SHP77 (cell line): ENCODE measurements around the gene MSH4.
"Not testable (repeated sequence)": the region's sequence is repeated elsewhere in the genome, so short reads cannot be mapped to it uniquely, and the experiment has no call there.

ENCODE experiments used
- DNase-seq, 2 experiments: peaks; one replicate each; lab custom pipeline; 2025; lab: John Stamatoyannopoulos, UW

The MSH4 gene

GRCh38 chr1:75796376-75797272 lies at the start of gene MSH4:
Gene MSH4, plus strand, starts transcription at chr1:75796882. Its CDS starts 104 bp downstream, at chr1:75796986.
- DNase-seq = no peak

DNA sequence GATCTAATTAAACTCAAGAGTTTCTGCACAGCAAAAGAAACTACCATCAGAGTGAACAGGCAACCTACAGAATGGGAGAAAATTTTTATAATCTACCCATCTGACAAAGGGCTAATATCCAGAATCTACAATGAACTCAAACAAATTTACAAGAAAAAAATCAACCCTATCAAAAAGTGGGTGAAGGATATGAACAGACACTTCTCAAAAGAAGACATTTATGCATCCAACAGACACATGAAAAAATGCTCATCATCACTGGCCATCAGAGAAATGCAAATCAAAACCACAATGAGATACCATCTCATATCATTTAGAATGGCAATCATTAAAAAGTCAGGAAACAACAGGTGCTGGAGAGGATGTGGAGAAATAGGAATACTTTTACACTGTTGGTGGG lies 39.5 kb upstream of the MSH4 start:
- DNase-seq = not testable (repeated sequence)

DNA sequence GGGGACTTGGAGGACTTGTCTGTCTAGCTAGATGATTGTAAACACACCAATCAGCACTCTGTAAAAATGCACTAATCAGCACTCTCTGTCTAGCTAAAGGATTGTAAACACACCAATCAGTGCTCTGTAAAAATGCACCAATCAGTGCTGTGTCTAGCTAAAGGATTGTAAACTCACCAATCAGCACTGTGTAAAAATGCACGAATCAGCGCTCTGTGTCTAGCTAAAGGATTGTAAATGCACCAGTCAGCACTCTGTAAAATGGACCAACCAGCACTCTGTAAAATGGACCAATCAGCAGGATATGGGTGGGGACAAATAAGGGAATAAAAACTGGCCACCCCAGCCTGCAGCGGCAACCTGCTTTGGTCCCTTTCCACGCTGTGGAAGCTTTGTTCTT lies 38.1 kb upstream of the MSH4 start:
- not testable (repeated sequence) for DNase-seq

DNA sequence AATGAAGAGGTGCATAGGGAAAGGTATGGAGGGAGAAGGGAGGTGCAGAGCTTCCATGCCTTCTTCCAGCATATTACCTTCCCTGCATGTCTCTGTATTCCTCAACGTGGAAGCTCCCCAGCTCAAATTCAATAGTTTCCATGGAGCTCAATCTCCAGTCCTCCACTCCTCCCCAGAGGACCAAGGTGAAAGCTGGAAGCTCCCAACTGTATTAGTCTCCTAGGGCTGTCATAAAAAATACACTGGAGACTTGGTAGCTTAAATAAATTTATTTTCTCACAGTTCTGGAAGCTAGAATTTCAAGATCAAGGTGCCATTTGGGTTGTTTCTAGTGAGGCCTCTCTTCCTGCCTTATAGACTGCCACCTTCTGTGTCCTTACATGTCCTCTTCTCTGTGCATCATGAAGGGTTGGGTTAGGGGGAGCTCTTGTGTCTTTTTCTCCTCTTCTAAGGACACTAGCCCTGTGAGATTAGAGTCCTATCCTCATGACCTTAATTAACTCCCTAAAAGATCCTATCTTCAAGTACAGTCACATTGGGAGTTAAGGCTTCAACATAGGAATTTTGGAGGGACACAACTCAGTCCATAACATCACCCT lies 32.5 kb upstream of the MSH4 start:
- DNase-seq = no peak

GRCh38 chr1:75765697-75766355 lies 30.9 kb upstream of the MSH4 start:
- no peak for DNase-seq

- no peak for DNase-seq
Measured at GRCh38 chr1:75768016-75768415, 28.7 kb upstream of the MSH4 start.

DNA sequence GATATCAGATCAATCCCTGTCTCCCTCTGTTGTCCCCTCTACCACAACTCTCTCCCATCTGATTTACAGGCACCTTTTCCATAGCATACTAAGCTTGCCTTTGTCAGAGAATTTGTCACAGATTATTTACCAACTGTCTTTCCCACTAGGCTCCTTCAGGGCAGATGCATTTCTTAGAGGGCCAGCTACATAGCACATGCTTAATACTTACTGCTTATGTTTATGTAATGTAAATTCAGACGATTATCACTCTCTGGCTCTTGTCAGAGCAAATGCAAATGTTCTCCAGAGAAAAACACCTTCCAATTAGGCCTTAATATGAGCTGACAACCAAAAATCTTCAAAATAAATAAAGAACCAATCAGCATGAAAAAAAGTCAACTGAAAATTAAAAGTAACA lies 25.9 kb upstream of the MSH4 start:
- DNase-seq = no peak

GRCh38 chr1:75771978-75772377 lies 24.7 kb upstream of the MSH4 start:
- DNase-seq = no peak

DNA sequence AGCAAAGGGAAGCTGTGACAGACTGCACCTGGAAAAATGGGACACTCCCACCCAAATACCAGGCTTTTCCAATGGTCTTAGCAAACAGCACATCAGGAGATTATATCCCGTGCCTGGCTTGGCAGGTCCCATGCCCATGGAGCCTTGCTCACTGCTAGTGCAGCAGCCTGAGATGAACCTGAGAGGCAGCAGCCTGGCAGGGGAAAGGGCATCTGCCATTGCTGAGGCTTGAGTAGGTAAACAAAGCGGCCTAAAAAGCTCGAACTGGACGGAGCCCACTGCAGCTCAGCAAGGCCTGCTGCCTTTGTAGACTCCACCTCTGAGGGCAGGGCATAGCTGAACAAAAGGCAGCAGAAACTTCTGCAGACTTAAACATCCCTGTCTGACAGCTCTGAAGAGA lies 18.9 kb upstream of the MSH4 start:
- not testable (repeated sequence) for DNase-seq

DNA sequence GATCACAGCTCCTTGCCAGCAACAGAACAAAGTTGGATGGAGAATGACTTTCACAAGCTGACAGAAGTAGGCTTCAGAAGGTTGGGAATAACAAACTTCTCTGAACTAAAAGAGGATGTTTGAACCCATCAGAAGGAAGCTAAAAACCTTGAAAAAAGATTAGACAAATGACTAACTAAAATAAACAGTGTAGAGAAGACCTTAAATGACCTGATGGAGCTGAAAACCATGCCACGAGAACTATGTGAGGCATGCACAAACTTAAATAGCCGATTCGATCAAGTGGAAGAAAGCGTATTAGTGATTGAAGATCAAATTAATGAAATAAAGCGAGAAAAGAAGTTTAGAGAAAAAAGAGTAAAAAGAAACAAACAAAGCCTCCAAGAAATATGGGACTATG lies 18.0 kb upstream of the MSH4 start:
- DNase-seq = not testable (repeated sequence)

- not testable (repeated sequence) for DNase-seq
Measured at GRCh38 chr1:75780183-75780582, 16.5 kb upstream of the MSH4 start.

- DNase-seq = not testable (repeated sequence)
Measured at GRCh38 chr1:75783920-75784319, 12.8 kb upstream of the MSH4 start.

DNA sequence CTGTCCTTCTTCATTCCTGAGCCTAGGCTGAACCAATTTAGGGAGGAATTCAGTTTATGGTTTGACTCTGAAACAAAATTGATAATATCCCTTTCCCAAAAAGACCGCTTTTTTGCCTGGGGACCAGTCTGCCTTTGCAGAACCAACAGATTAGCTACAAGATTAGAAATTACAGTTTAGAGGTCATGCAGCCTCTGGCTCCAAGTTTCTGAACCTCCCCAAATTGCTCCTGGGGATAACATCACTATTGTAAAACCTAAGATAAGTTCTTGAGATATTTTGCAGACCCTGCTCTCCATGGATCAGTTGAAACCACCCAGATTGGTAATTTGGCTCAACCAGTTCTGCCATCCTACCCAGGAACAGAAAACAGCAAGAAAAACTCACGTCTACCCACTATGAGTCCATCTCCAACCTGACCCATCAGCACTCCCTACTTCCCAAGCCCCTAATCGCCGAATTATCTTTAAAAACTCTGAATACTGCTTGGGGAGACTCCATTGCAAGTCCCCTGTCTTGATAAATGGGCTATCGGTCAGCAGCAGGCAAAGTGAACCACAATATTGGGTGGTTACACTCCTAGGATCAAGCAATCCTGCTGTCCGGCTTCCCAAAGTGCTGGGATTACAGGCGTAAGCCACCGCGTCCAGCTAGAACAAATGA lies 11.2 kb upstream of the MSH4 start:
- DNase-seq = no peak

DNA sequence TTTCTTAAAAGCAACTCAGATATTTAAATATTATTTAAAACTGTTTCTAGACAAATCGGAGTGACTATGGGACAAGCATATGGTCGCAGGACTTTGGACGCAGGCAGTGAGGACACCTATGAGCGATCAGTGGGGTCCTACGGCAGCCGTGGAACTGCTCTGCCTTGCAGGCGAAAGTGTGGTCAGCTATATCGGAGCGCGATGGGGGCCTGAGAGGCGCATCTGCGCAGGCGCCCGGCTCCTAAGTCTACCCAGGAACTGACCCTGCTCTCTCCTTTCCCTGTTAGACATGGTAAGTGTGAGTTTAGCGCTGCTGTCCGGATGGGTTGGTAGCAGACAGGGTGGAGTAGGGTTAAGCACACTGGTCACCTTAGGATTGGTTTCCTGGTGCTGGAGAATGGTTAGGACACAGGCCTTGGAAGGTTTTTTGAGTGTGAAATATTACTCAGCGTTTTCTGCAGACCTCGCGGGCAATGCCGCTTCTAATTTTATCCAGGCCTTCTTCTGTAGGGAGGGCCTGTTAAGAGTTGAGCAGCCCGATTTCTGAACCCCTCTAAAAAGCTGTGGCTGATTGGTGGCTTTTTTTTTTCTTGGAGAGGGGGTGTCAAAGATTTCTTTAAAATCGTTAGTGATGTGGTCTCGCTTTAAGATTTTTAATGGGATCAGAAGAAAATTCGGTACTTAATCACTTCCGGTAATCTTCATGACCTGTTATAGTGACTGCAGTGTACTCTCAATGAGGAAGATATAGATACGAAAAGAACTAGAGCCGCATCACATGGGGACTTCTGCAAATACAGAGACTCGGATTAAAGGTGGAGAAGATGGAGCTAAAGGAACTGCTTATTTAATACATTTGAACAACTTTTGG lies 10.5 kb upstream of the MSH4 start, which contains the start of gene RABGGTB:
RABGGTB (plus strand) TSS at position 274 of the 871 bp plus-strand sequence; CDS start at position 290, 16 bp downstream.
- peak; percentile 88 to 92 for DNase-seq

DNA sequence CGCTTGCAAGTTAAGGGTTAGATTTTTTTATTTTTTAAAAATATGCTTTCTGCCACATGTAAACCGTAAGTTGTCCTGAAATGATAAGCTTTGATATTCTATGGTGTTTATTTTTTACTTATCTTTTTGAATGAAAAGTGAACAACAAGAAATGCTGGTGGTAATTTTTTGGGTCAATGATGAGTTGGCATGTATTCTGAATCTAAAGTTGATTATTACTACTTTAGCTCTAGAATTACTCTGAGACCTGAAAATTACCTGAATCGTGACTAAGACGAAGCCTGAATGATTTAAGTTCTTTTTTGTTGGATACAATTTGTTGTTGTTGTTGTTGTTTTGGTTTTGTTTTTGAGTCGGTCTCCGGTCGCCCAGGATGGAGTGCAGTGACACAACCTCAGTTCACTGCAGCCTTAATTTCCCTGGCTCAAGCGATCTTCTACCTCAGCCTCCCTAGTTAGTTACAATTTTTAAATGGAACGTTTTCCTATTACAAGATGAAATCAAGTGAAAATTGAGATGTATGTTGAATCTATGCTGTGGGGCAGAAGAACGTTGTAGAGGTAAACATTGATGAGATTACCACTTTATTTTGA lies 9.7 kb upstream of the MSH4 start:
- no peak for DNase-seq

GRCh38 chr1:75787524-75787923 lies 9.2 kb upstream of the MSH4 start:
- no peak for DNase-seq

DNA sequence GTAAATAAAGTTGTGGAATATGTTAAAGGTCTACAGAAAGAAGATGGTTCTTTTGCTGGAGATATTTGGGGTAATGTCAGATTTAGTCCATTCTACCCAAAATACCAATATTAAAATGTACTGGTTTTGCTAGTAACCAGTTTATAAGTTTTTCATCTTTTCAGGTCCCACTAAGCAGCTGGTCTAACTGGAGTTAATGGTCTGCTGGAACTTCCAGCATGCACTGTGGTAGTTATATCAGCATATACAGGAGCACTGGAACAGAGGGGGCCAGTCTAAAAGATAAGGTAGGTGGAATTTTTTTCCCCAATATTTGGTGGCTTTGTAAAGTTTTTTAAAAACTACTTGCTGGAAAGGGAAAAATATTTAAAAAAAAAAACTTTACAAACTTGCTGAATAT lies 6.7 kb upstream of the MSH4 start:
- DNase-seq = no peak

- DNase-seq = no peak
Measured at GRCh38 chr1:75791022-75791421, 5.7 kb upstream of the MSH4 start.

GRCh38 chr1:75792091-75792490 lies 4.6 kb upstream of the MSH4 start:
- DNase-seq = no peak

GRCh38 chr1:75794382-75794781 lies 2.3 kb upstream of the MSH4 start:
- DNase-seq = no peak

DNA sequence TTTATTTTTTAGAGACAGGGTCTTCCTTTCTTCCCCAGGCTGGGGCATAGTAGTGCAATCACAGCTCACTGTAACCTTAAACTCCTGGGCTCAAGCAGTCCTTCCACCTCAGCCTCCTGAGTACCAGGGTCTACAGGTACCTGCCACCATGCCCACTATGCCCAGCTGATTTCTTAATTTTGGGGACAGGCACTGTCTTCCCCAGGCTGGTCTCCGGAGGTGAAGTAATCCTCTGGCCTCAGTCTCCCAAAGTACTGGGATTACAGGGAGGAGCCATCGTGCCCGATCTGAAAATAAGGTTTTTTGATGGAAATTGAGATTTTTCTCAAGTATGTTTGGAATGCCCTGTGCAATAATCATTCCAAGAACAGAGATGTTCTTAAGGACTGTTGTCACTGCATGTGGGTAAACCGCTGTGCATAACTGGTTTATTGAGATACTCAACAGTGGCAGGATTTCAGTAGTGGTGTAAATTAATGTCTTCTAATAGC lies 934 bp upstream of the MSH4 start:
- DNase-seq = no peak
